GM23248 (cell line): ENCODE measurements around the gene VIL1. TPM values are rescaled to one million over a fixed set of nuclear protein-coding genes. Genes with fewer than 3 reads are reported as not detected.

ENCODE experiments used
- DNase-seq: peaks from one replicate; pipeline ENCODE4 v3.0.0-alpha.2; 2015
- H2AFZ ChIP-seq: fragments of 200-600 bp; sonication (generic); 2 replicates; pipeline ENCODE4 v1.6.1; 2016; ENCODE audit warnings: antibody characterized with exemption
- H3F3A ChIP-seq: fragments of 200-600 bp; sonication (generic); 2 replicates; pipeline ENCODE4 v1.6.1; 2016; ENCODE audit warnings: mild to moderate bottlenecking, antibody characterized with exemption, mixed run types; ENCODE audit not compliant: insufficient read depth
- H3K27ac ChIP-seq: fragments of 200-600 bp; sonication (generic); 2 replicates; pipeline ENCODE4 v1.5.1; 2016; ENCODE audit warnings: mild to moderate bottlenecking
- H3K27me3 ChIP-seq: fragments of 200-600 bp; sonication (generic); replicated peaks from 2 replicates; pipeline ENCODE4 v1.6.1; 2016; ENCODE audit warnings: mild to moderate bottlenecking; ENCODE audit not compliant: insufficient read depth
- H3K36me3 ChIP-seq: fragments of 200-600 bp; sonication (generic); 2 replicates; pipeline ENCODE4 v1.6.1; 2016; ENCODE audit warnings: low read depth, mild to moderate bottlenecking
- H3K4me1 ChIP-seq: fragments of 200-600 bp; sonication (generic); 2 replicates; pipeline ENCODE4 v1.6.1; 2016; ENCODE audit warnings: mild to moderate bottlenecking; ENCODE audit not compliant: insufficient read depth
- H3K4me2 ChIP-seq: fragments of 200-600 bp; sonication (generic); one replicate; pipeline ENCODE4 v1.6.1; 2016; ENCODE audit warnings: mild to moderate bottlenecking; ENCODE audit not compliant: unreplicated experiment
- H3K4me3 ChIP-seq: fragments of 200-600 bp; sonication (generic); 2 replicates; pipeline ENCODE4 v1.5.1; 2016; ENCODE audit warnings: mild to moderate bottlenecking
- H3K79me2 ChIP-seq: fragments of 200-600 bp; sonication (generic); 2 replicates; pipeline ENCODE4 v1.6.1; 2016; ENCODE audit warnings: mild to moderate bottlenecking; ENCODE audit not compliant: insufficient read depth
- H3K9ac ChIP-seq: fragments of 200-600 bp; sonication (generic); 2 replicates; pipeline ENCODE4 v1.6.1; 2016; ENCODE audit warnings: mild to moderate bottlenecking
- H3K9me2 ChIP-seq: fragments of 200-600 bp; sonication (generic); 2 replicates; pipeline ENCODE4 v1.6.1; 2016; ENCODE audit warnings: mixed run types, mild to moderate bottlenecking, moderate library complexity; ENCODE audit not compliant: insufficient read depth
- H3K9me3 ChIP-seq: fragments of 200-600 bp; sonication (generic); one replicate; pipeline ENCODE4 v1.6.1; 2017; ENCODE audit warnings: low read depth
- H4K20me1 ChIP-seq: fragments of 200-600 bp; sonication (generic); 2 replicates; pipeline ENCODE4 v1.6.0; 2016; ENCODE audit not compliant: insufficient read depth
- EZH2 ChIP-seq: fragments of 200-600 bp; sonication (generic); IDR thresholded peaks from 2 replicates; pipeline ENCODE4 v1.6.1; 2018; ENCODE audit warnings: antibody characterized with exemption, mild to moderate bottlenecking; ENCODE audit not compliant: insufficient read depth, poor library complexity, severe bottlenecking
- EZH2phosphoT487 ChIP-seq: fragments of 200-600 bp; sonication (generic); IDR thresholded peaks from 2 replicates; pipeline ENCODE4 v1.6.1; 2018; ENCODE audit warnings: antibody characterized with exemption, moderate library complexity, mild to moderate bottlenecking, low read depth; ENCODE audit not compliant: insufficient read depth
- WGBS, 2 experiments: methylation state at CpG; one replicate each; pipeline ENCODE4 v1.1.6; 2015 to 2017; ENCODE audit warnings: low lambda C conversion rate in 2 of 2, low coverage in 1 of 2; ENCODE audit errors: missing lambda C conversion rate in 2 of 2; 5-methylcytosine and 5-hydroxymethylcytosine counted together
- in situ Hi-C: fragments of 300-500 bp; cut with MboI; formaldehyde crosslinking; loops from 2 replicates; pipeline ENCODE4 v1.15.0; 2020
- polyA plus RNA-seq: library from polyadenylated mRNA; unstranded; fragments of >200 nt; fragmentation: Nextera tagmentation; extraction: Ambion mirVana; gene quantifications from 2 replicates; pipeline ENCODE4 v1.2.1, GENCODE V29; 2016
- total RNA-seq: library from RNA; depleted of rRNA; stranded (reverse); fragments of >200 nt; shearing (Covaris generic); gene quantifications from 2 replicates; pipeline ENCODE4 v1.2.3, GENCODE V29; 2014

VIL1 gene
- total and polyA plus RNA-seq, 2 experiments from 2014 or later: not detected

DNA sequence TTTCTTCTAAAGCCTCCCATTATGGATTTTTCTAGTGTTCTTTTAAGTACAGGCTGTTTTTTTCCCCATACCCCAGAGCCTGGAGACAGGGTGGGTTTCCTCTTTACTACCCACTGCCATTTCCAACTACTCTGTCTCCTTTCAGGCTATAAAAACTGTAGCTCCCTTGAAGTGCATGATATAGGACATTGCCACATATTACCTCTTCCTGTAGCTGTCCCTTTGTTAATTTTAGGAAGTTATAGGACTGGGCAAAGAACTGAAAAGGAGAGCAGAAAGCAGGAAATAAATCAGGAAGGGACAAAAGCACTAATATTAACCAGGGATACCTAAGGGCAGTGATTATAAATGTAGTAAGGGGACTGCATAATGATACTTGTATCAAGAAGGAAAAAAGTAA lies 54.1 kb downstream of the VIL1 start:
- Histone ChIP-seq H4K20me1 (no peaks in the 10 kb centered on the region), H3K27ac (no peak overlapping the region), H3F3A (no peaks in the 10 kb centered on the region; the same call in 1 of the 2 replicates), H3K79me2 (no peaks in the 10 kb centered on the region), H3K9me3 (no peaks in the 10 kb centered on the region), H3K9me2 (no peaks in the 10 kb centered on the region), H3K9ac (no peak overlapping the region), H3K4me2 (no peak overlapping the region), H2AFZ (no peak overlapping the region), H3K4me3 (no peak overlapping the region), H3K36me3 (peaks cover 20% of the 10 kb centered on the region), H3K4me1 (no peaks in the 10 kb centered on the region), H3K27me3 (no peaks in the 10 kb centered on the region)
- no peak for DNase-seq
- TF ChIP-seq EZH2phosphoT487: no peak
- no peak for TF ChIP-seq EZH2
- in situ Hi-C loops: no loop called here

- Histone ChIP-seq H3K9me3 (no peaks in the 10 kb centered on the region), H3K9me2 (no peaks in the 10 kb centered on the region), H4K20me1 (no peaks in the 10 kb centered on the region), H3K36me3 (peaks cover 20% of the 10 kb centered on the region), H3F3A (peaks cover 5% of the 10 kb centered on the region; the same call in 1 of the 2 replicates), H3K4me1 (peaks cover 3% of the 10 kb centered on the region; the same call in 1 of the 2 replicates), H2AFZ (no peak overlapping the region), H3K9ac (no peak overlapping the region), H3K27me3 (no peaks in the 10 kb centered on the region), H3K4me3 (no peak overlapping the region), H3K79me2 (no peaks in the 10 kb centered on the region), H3K27ac (no peak overlapping the region), H3K4me2 (no peak overlapping the region)
- in situ Hi-C loops: no loop called here
- TF ChIP-seq EZH2 (no peak), EZH2phosphoT487 (no peak)
- WGBS, 2 experiments: 56 to 64% methylated on average over 3 of the region's 3 CpGs
- DNase-seq: no peak
Measured at GRCh38 chr2:218474527-218474926, 55.6 kb downstream of the VIL1 start.

- WGBS, 2 experiments: 30 to 35% methylated on average over 3 of the region's 3 CpGs
- H3F3A ChIP-seq: 0 out of 2 replicates have a peak, but pooled peaks cover 5% of the 10 kb centered on the region
- H3K79me2 ChIP-seq: no peaks in the 10 kb centered on the region
- no peaks in the 10 kb centered on the region for H3K9me3 ChIP-seq
- no peaks in the 10 kb centered on the region for H3K27me3 ChIP-seq
- no peaks in the 10 kb centered on the region for H4K20me1 ChIP-seq
- in situ Hi-C loops: no loop called here
- H3K4me3 ChIP-seq: no peak overlapping the region
- H2AFZ ChIP-seq: no peak overlapping the region
- no peak overlapping the region for H3K27ac ChIP-seq
- H3K4me1 ChIP-seq: peaks cover 3% of the 10 kb centered on the region; the same call in 1 of the 2 replicates
- peaks cover 28% of the 10 kb centered on the region for H3K36me3 ChIP-seq
- peak; percentile 66 for DNase-seq
- no peak for TF ChIP-seq EZH2
- no peak for TF ChIP-seq EZH2phosphoT487
- H3K4me2 ChIP-seq: peak overlapping the region; percentile 3
- no peak overlapping the region for H3K9ac ChIP-seq
- H3K9me2 ChIP-seq: no peaks in the 10 kb centered on the region
Measured at GRCh38 chr2:218476676-218477075, 57.8 kb downstream of the VIL1 start.

DNA sequence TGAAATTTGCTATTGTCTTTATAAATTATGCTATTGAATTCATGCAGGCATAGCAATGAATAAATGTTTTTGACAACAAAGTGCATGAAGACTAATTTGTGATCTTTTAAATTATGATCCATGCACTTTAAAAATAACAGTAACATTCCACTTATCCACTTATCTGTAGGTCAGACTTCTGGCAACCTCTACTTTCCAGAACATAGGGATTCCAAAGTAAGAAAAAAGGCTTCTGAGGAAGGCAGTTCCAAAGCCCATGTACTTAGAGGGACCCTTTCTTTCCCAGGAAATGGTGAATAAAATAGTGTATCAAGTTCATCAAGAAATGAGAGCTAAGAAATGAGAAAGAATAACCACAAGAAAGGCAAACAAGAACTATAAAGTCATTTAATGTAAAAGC lies 58.3 kb downstream of the VIL1 start:
- H3K9me2 ChIP-seq: no peaks in the 10 kb centered on the region
- no peak overlapping the region for H3K9ac ChIP-seq
- H3K27me3 ChIP-seq: no peaks in the 10 kb centered on the region
- in situ Hi-C loops: no loop called here
- H3K79me2 ChIP-seq: no peaks in the 10 kb centered on the region
- no peak overlapping the region for H3K4me3 ChIP-seq
- no peak overlapping the region for H2AFZ ChIP-seq
- no peak overlapping the region for H3K4me2 ChIP-seq
- no peaks in the 10 kb centered on the region for H4K20me1 ChIP-seq
- H3K36me3 ChIP-seq: peaks cover 33% of the 10 kb centered on the region
- H3K9me3 ChIP-seq: no peaks in the 10 kb centered on the region
- H3F3A ChIP-seq: 0 out of 2 replicates have a peak, but pooled peaks cover 5% of the 10 kb centered on the region
- no peak for TF ChIP-seq EZH2
- TF ChIP-seq EZH2phosphoT487: no peak
- H3K27ac ChIP-seq: no peak overlapping the region
- DNase-seq: no peak
- peaks cover 3% of the 10 kb centered on the region; the same call in 1 of the 2 replicates for H3K4me1 ChIP-seq

- Histone ChIP-seq H3K36me3 (peaks cover 30% of the 10 kb centered on the region), H3K27ac (0 out of 2 replicates have a peak overlapping the region, but pooled peaks have one; percentile 0), H3K9me2 (no peaks in the 10 kb centered on the region), H3F3A (0 out of 2 replicates have a peak, but pooled peaks cover 5% of the 10 kb centered on the region), H4K20me1 (no peaks in the 10 kb centered on the region), H3K9ac (no peak overlapping the region), H3K4me2 (no peak overlapping the region), H3K4me3 (no peak overlapping the region), H3K79me2 (no peaks in the 10 kb centered on the region), H3K27me3 (no peaks in the 10 kb centered on the region), H3K9me3 (no peaks in the 10 kb centered on the region), H3K4me1 (peaks cover 3% of the 10 kb centered on the region; the same call in 1 of the 2 replicates), H2AFZ (no peak overlapping the region)
- peak; percentile 52 for DNase-seq
- in situ Hi-C loops: no loop called here
- 7 to 9% methylated on average over 2 of the region's 2 CpGs for WGBS, 2 experiments
- TF ChIP-seq EZH2 (no peak), EZH2phosphoT487 (no peak)
Measured at GRCh38 chr2:218478544-218478943, 59.6 kb downstream of the VIL1 start.
